ENCODE results near the gene MPV17.
"Not testable (repeated sequence)": the region's sequence is repeated elsewhere in the genome, so short reads cannot be mapped to it uniquely, and the experiment has no call there.

Gene MPV17

DNA sequence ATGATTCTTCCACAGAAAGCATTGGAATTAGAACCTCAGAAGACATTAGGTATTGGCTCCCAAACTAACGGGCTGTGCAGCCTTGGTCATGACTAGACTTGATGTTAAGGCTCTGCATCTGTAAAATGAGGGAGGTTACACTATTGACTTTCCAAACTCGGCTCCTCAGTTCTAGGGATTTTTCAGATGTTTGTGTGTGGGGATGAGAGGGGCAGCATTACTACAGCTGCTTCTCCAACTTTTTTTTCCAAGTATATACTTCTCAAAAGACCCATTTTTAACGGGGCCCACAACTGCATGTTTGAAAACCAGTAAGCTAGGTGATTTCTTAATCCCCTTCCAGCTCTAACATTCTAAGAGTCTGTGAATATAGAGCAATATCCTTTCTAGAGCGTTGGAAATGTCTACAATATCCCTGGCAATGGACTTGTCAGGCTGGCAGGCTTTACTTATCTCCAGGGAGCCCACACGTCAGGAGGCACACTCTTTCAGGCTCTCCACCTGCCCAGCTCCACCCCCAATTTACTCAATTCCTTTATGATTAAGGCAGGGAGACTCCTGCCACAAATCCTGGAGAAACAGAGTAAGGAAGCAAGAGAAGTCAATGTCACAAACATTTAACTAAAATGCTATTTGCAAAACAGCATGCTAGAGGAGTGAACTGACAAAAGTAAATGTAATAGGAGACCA lies 844 bp upstream of the MPV17 start:
- no peak for DNase-seq (ENCODE audit: low read depth in 1 of 2, low spot score in 1 of 2)

DNA sequence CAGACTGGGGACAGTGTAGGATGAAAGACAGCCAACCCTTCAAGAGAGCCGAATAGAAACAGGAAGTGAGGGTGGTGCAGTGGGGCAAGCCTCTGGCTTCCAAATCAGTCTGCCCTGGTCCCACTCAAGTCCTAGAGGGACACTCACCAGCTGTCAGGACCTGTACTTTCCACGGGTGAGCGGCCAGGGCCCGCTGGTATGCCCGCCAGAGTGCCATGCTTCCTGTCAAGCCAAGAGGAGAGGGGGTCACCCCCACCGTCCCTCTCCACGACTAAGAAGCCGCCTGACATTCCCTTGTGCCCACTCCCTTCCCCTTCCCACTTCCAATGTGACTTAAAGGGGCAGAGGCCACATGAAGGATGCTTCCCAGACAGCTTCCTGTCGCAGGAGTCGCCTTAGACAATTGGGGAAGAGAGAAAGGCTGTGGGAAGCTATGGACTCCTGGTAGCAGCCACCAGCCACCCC lies 564 bp downstream of the MPV17 start:
- no peak for DNase-seq (ENCODE audit: low read depth in 1 of 2, low spot score in 1 of 2)

DNA sequence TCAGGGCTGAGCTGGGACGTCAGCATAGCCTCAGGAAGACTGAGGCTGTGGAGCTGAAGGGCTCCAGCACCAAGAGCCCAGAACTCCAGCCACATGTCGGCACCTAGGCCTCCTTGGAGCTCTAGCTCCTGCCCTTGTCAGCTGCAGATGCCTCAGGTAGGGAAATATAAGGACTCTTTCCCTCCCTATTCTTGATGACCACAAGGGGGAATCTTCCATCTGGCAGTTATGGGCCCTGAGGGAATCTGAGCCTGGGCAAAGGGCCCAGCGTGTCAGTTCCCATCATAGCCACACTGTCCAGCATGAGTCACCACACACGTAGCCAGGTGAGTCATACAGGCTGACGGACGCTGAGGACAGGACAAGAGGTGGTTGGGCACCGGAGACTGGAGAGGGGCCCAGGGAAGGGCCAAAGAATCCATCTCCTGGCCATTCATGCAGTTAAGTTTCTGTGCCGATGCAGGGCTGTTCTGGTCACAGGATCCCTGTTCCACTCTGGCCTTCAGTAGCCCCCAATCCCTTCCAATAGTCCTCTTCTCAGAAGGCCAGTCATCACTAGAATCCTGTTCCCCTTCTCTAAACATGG lies 1.8 kb downstream of the MPV17 start:
- DNase-seq (ENCODE audit: low read depth in 1 of 2, low spot score in 1 of 2): no peak

- not testable (repeated sequence) for DNase-seq (ENCODE audit: low read depth in 1 of 2, low spot score in 1 of 2)
Observed at GRCh38 chr2:27319839-27320238, 3.1 kb downstream of the MPV17 start.

DNA sequence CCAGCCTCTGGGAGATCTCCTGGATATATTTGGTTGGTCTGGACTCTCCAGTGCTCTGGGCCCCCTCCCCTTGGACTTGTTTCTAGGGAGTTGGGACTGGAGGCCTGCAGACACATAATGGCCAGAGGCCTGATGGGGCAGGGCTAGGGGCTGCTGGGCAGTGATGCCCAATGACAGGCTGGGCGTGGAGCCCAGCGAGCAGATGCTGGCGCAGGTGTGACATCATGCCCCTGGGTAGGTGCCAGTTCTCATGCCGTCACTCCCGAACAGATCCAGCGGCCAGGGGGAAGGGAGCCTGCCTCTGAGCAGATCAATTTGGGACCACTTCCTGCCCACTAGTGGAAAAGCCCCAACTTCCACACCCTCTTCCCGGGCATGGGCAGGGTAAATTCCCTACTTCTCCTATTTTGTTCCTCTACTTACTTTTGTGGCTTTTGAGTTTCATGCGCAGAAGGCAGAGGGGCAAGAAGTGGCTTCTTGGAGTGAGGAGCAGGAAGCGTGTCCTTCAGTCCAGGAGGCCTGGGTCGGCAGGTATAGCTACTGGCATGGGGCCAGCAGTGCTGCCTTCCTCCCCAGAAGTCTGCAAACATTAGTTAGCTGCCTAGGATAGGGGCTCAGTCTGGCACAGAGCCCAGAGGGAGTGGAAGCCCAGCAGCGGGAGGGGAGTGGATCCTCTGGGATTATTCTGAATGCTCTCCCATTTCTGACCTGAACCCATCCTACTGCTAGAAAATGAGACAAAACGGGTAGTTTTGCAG lies 6.1 kb downstream of the MPV17 start:
- no peak for DNase-seq (ENCODE audit: low read depth in 1 of 2, low spot score in 1 of 2)

DNA sequence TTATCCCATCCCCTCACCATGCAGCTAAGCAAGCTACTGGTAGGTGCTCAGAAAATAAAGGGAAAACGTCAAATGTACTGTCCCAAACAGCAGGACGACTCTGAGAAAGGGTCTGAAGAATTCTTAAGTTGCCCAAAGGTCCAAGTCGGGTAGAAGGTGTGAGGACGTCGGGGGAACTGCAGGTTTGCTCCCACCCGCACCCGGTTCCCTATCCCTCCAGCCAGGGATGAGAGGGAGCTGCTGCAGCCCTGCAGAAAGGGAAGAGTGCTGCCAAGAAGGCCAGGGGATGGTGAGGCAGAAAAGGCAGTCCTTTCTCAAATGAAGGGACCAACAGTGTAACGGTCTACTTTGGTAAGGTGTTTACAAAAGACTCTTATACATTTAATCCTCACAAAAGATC lies 7.8 kb downstream of the MPV17 start:
- no peak for DNase-seq (ENCODE audit: low read depth in 1 of 2, low spot score in 1 of 2)

- no peak for DNase-seq (ENCODE audit: low read depth in 1 of 2, low spot score in 1 of 2)
Observed at GRCh38 chr2:27314709-27315108, 8.2 kb downstream of the MPV17 start.

GRCh38 chr2:27313882-27314645 lies 8.8 kb downstream of the MPV17 start:
- no peak for DNase-seq (ENCODE audit: low read depth in 1 of 2, low spot score in 1 of 2)

- DNase-seq (ENCODE audit: low read depth in 1 of 2, low spot score in 1 of 2): no peak
Observed at GRCh38 chr2:27312152-27312551, 10.7 kb downstream of the MPV17 start.

- no peak for DNase-seq (ENCODE audit: low read depth in 1 of 2, low spot score in 1 of 2)
Observed at GRCh38 chr2:27309651-27310050, 13.2 kb downstream of the MPV17 start.

GRCh38 chr2:27308359-27308881 lies 14.5 kb downstream of the MPV17 start, which contains the start of gene UCN:
UCN (minus strand) TSS chr2:27308445; CDS start chr2:27307895, 550 bp downstream.
- DNase-seq (ENCODE audit: low read depth in 1 of 2, low spot score in 1 of 2): no peak

- no peak for DNase-seq (ENCODE audit: low read depth in 1 of 2, low spot score in 1 of 2)
Observed at GRCh38 chr2:27307545-27308358, 15.1 kb downstream of the MPV17 start.

GRCh38 chr2:27307287-27307544 lies 15.7 kb downstream of the MPV17 start:
- no peak for DNase-seq (ENCODE audit: low read depth in 1 of 2, low spot score in 1 of 2)

- no peak for DNase-seq (ENCODE audit: low read depth in 1 of 2, low spot score in 1 of 2)
Observed at GRCh38 chr2:27306573-27307286, 16.2 kb downstream of the MPV17 start.

- DNase-seq (ENCODE audit: low read depth in 1 of 2, low spot score in 1 of 2): no peak
Observed at GRCh38 chr2:27306136-27306535, 16.8 kb downstream of the MPV17 start.

GRCh38 chr2:27305516-27305915 lies 17.4 kb downstream of the MPV17 start:
- no peak for DNase-seq (ENCODE audit: low read depth in 1 of 2, low spot score in 1 of 2)

GRCh38 chr2:27304488-27305240 lies 18.2 kb downstream of the MPV17 start:
- no peak for DNase-seq (ENCODE audit: low read depth in 1 of 2, low spot score in 1 of 2)

DNA sequence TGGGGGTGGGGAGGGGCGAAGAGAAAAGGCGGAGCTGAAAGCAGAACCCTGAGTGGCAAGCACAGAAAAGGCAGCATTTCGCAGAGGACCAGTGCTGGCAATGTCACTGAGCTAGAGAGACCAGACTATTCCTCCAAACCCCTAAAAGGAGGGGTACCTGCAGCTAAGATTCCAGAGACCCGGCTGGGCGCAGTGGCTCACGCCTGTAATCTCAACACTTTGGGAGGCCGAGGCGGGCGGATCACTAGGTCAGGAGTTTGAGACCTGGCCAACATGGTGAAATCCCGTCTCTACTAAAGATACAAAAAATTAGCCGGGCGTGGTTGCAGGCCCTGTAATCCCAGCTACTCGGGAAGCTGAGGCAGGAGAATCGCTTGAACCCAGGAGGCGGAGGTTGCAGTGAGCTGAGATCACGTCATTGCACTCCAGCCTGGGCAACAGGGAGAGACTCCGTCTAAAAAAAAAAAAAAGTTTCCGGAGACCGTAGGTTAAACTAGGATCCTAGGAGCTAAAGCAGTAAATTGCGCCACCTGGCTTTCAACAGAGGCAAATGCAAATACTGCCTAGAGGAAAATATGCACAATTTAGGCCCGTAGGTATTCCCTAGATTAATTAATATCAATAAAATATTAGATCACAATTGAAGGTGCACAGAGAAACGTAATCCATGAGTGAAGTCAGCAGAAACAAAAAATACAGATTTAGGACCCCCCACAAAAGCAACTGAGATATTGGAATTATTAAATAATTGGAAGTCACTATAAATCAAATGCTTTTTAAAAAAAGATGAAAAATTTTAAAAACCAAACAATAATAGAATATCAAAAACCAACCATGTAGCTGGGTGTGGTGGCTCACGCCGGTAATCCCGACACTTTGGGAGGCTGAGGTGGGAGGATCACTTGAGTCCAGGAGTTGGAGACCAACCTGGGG lies 19.5 kb downstream of the MPV17 start:
- DNase-seq (ENCODE audit: low read depth in 1 of 2, low spot score in 1 of 2): no peak

Data from activated T-helper 1 cell treated with anti-CD3 and anti-CD28 coated beads, Interleukin-2, amount 50 U/mL, for 16 hours (primary cell).